Measurements from ENCODE around the gene CBX5.

Gene CBX5

GRCh38 chr12:54311051-54311450 lies 31.1 kb upstream of the CBX5 start:
- no peak overlapping the region for H3K27ac Mint-ChIP-seq
- no peaks in the 10 kb centered on the region for H3K9me3 Mint-ChIP-seq
- H3K27me3 Mint-ChIP-seq (ENCODE audit: low read depth, poor library complexity), result peaks cover 4% of the 10 kb centered on the region
- no peaks in the 10 kb centered on the region for H3K36me3 Mint-ChIP-seq (ENCODE audit: low read depth)
- no peak for TF ChIP-seq CTCF (IDR thresholded peaks at IDR 0.05)
- no peak overlapping the region for H3K4me3 Mint-ChIP-seq
- no peak for DNase-seq
- H3K4me1 Mint-ChIP-seq, result no peaks in the 10 kb centered on the region

- Mint-ChIP-seq H3K9me3 (no peaks in the 10 kb centered on the region), H3K36me3 (ENCODE audit: low read depth) (no peaks in the 10 kb centered on the region), H3K4me1 (peaks cover 24% of the 10 kb centered on the region), H3K27ac (no peak overlapping the region), H3K4me3 (no peak overlapping the region), H3K27me3 (ENCODE audit: low read depth, poor library complexity) (peaks cover 4% of the 10 kb centered on the region)
- no peak for TF ChIP-seq CTCF (IDR thresholded peaks at IDR 0.05)
- DNase-seq, result no peak
Measured at GRCh38 chr12:54306925-54307741, 27.2 kb upstream of the CBX5 start.

GRCh38 chr12:54304187-54304810 lies 24.4 kb upstream of the CBX5 start:
- no peak overlapping the region for H3K27ac Mint-ChIP-seq

GRCh38 chr12:54303640-54304039 lies 23.7 kb upstream of the CBX5 start:
- peaks cover 58% of the 10 kb centered on the region for H3K4me1 Mint-ChIP-seq
- H3K4me3 Mint-ChIP-seq, result no peak overlapping the region
- DNase-seq, result no peak

More at GRCh38 chr12:54304187-54304810, 24.4 kb upstream of the CBX5 start:
- Mint-ChIP-seq H3K36me3 (ENCODE audit: low read depth) (no peaks in the 10 kb centered on the region), H3K4me1 (peaks cover 53% of the 10 kb centered on the region), H3K9me3 (no peaks in the 10 kb centered on the region), H3K4me3 (no peak overlapping the region), H3K27me3 (ENCODE audit: low read depth, poor library complexity) (peaks cover 9% of the 10 kb centered on the region)
- TF ChIP-seq CTCF (IDR thresholded peaks at IDR 0.05), result no peak
- no peak for DNase-seq

GRCh38 chr12:54301428-54302048 lies 21.6 kb upstream of the CBX5 start:
- H3K9me3 Mint-ChIP-seq, result no peaks in the 10 kb centered on the region
- DNase-seq, result no peak
- H3K27ac Mint-ChIP-seq, result no peak overlapping the region
- peaks cover 70% of the 10 kb centered on the region for H3K4me1 Mint-ChIP-seq
- H3K4me3 Mint-ChIP-seq, result peak overlapping the region; percentile 49
- H3K36me3 Mint-ChIP-seq (ENCODE audit: low read depth), result no peaks in the 10 kb centered on the region
- H3K27me3 Mint-ChIP-seq (ENCODE audit: low read depth, poor library complexity), result peaks cover 5% of the 10 kb centered on the region
- no peak for TF ChIP-seq CTCF (IDR thresholded peaks at IDR 0.05)

More at GRCh38 chr12:54303640-54304039, 23.7 kb upstream of the CBX5 start:
- no peak for TF ChIP-seq CTCF (IDR thresholded peaks at IDR 0.05)
- Mint-ChIP-seq H3K27me3 (ENCODE audit: low read depth, poor library complexity) (peaks cover 9% of the 10 kb centered on the region), H3K9me3 (no peaks in the 10 kb centered on the region), H3K36me3 (ENCODE audit: low read depth) (no peaks in the 10 kb centered on the region), H3K27ac (no peak overlapping the region)
